OCI-LY1 (cell line): ENCODE results near the gene UCHL5.

Experiments
- CTCF ChIP-seq: fragments of 200-600 bp; sonication (generic), shearing (Covaris generic); IDR thresholded peaks from 2 replicates; pipeline ENCODE4 v1.5.1; 2017; ENCODE audit warnings: mild to moderate bottlenecking, antibody characterized with exemption, low read length, moderate library complexity, mixed read lengths
- EZH2 ChIP-seq: fragments of 200-600 bp; sonication (generic), shearing (Covaris generic); IDR thresholded peaks from 2 replicates; pipeline ENCODE4 v1.8.0; 2017; ENCODE audit warnings: borderline replicate concordance, mixed run types, mild to moderate bottlenecking, antibody characterized with exemption, low read length, moderate library complexity, mixed read lengths

DNA sequence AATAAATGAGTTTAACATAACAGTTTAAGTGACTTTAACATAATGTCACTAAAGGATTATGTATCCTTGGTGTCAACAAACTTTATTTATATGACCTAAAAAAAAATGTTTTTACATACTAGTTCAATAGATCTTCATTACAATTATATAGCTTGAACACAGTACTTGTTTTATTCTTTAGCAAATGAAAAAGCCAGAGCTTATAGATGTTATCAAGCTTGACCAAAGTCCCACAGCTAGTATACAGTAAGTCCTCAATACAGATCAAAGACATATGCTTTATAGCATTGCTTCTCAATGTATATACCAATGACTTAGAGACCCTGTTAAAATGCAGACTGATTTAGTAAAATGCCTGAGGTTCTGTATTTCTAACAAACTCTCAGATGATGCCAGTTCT, 42.4 kb downstream of the UCHL5 start:
- no peak for TF ChIP-seq CTCF
- no peak for TF ChIP-seq EZH2
